Measurements from ENCODE around the gene FRMD4A.

DNA sequence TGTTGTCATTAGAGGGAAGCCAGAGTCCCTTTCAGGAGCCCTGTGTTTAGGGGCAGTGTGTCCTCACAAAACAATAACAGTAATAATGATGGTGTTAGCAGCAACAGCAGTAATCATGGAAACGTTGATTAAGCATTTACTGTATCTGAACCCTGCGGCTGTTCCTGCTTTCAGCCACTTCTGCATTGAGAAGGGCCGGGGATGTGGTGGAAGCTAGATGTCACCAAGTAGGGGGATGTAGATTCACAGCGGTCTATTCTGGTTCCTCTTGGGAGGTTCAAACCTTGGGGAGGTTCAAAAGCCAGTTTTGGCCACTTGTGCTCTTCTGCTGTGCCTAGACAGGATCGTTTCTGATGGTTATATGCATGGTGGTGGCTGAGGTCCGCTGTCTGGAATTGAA lies 699.1 kb downstream of the FRMD4A start:
- TF ChIP-seq POLR2AphosphoS5 (IDR thresholded peaks at IDR 0.05; ENCODE audit: low read depth, low read length) (no peak), POLR2A (IDR thresholded peaks at IDR 0.05; ENCODE audit: low read depth, low read length) (no peak)

Measured in GM12892 (cell line).